SU-DHL-6 (cell line): ENCODE measurements around the gene PARVB.

Experiments
- EZH2phosphoT487 ChIP-seq: fragments of 200-600 bp; sonication (generic), shearing (Covaris generic); conservative IDR thresholded peaks from 2 replicates; pipeline ENCODE4 v1.6.1; 2018; ENCODE audit warnings: mild to moderate bottlenecking, antibody characterized with exemption, low read length, moderate library complexity, mixed read lengths
- TF ChIP-seq, protein P1 (sequence below): fragments of 200-600 bp; sonication (generic); IDR thresholded peaks from one replicate; pipeline ENCODE4 v1.5.1; 2017; ENCODE audit warnings: antibody characterized with exemption, mild to moderate bottlenecking, low read length, moderate library complexity; ENCODE audit not compliant: insufficient read depth, poor library complexity, severe bottlenecking

DNA sequence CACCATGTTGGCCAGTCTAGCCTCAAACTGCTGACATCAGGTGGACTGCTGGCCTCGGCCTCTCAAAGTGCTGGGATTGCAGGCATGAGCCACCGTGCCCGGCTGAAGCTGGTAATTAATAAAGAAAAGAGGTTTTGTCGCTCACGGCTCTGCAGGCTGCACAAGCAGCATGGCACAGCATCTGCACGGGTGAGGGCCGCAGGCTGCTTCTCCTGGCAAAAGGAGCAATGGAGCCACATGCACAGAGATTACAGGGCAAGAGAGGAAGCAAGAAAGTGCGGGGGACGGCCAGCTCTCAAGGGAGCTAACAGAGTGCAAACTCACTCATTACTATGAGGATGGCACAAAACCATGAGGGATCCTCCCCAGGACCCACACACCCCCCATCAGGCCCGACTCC lies 4.7 kb upstream of the PARVB start:
- TF ChIP-seq, protein P1, sequence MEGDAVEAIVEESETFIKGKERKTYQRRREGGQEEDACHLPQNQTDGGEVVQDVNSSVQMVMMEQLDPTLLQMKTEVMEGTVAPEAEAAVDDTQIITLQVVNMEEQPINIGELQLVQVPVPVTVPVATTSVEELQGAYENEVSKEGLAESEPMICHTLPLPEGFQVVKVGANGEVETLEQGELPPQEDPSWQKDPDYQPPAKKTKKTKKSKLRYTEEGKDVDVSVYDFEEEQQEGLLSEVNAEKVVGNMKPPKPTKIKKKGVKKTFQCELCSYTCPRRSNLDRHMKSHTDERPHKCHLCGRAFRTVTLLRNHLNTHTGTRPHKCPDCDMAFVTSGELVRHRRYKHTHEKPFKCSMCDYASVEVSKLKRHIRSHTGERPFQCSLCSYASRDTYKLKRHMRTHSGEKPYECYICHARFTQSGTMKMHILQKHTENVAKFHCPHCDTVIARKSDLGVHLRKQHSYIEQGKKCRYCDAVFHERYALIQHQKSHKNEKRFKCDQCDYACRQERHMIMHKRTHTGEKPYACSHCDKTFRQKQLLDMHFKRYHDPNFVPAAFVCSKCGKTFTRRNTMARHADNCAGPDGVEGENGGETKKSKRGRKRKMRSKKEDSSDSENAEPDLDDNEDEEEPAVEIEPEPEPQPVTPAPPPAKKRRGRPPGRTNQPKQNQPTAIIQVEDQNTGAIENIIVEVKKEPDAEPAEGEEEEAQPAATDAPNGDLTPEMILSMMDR, result no peak
- no peak for TF ChIP-seq EZH2phosphoT487
